Measurements from ENCODE around the gene NVL.
"Not testable (repeated sequence)": the region's sequence is repeated elsewhere in the genome, so short reads cannot be mapped to it uniquely, and the experiment has no call there.

The NVL gene

GRCh38 chr1:224343679-224344078 is 13.7 kb upstream of the NVL start:
- no peak for DNase-seq (ENCODE audit: low spot score)
- TF ChIP-seq CTCF (IDR thresholded peaks at IDR 0.05; ENCODE audit: extremely low read depth, missing control alignments), result no peak

GRCh38 chr1:224340453-224341384 is 10.7 kb upstream of the NVL start:
- DNase-seq (ENCODE audit: low spot score), result not testable (repeated sequence)

GRCh38 chr1:224339442-224340033 is 9.6 kb upstream of the NVL start:
- TF ChIP-seq CTCF (IDR thresholded peaks at IDR 0.05; ENCODE audit: extremely low read depth, missing control alignments), result no peak
- no peak for DNase-seq (ENCODE audit: low spot score)

GRCh38 chr1:224338150-224338838 is 8.3 kb upstream of the NVL start:
- no peak for DNase-seq (ENCODE audit: low spot score)
- no peak for TF ChIP-seq CTCF (IDR thresholded peaks at IDR 0.05; ENCODE audit: extremely low read depth, missing control alignments)

- no peak for TF ChIP-seq CTCF (IDR thresholded peaks at IDR 0.05; ENCODE audit: extremely low read depth, missing control alignments)
- no peak for DNase-seq (ENCODE audit: low spot score)
These were observed 4.2 kb upstream of the NVL start for GRCh38 chr1:224333939-224334786.

GRCh38 chr1:224333309-224333926 is 3.4 kb upstream of the NVL start:
- TF ChIP-seq CTCF (IDR thresholded peaks at IDR 0.05; ENCODE audit: extremely low read depth, missing control alignments), result peak; percentile 15
- DNase-seq (ENCODE audit: low spot score), result peak; percentile 56

- no peak for TF ChIP-seq CTCF (IDR thresholded peaks at IDR 0.05; ENCODE audit: extremely low read depth, missing control alignments)
- DNase-seq (ENCODE audit: low spot score), result no peak
These were observed 1.9 kb upstream of the NVL start for GRCh38 chr1:224331824-224332223.

Data from GM20000 (cell line).